ENCODE data around the gene KRT82. TPM values are rescaled to one million over a fixed set of nuclear protein-coding genes. Genes with fewer than 3 reads are reported as not detected.

Gene KRT82
- polyA plus RNA-seq, 1 of the 3 experiments (the other 2 are of a cell fraction): not detected

- Histone ChIP-seq H3F3A (replicated peaks; ENCODE audit: insufficient read depth) (no peaks in the 10 kb centered on the region), H3K9me3 (no peaks in the 10 kb centered on the region), H3K4me1 (ENCODE audit: control insufficient read depth in 1 of 2, insufficient read depth in 2 of 2, low read depth in 1 of 2, low read length in 1 of 2) (peaks cover 0 to 9% of the 10 kb centered on the region in 2 experiments; a peak in 1 of 4 replicates), H4K20me1 (ENCODE audit: insufficient read depth) (no peaks in the 10 kb centered on the region), H2AFZ (ENCODE audit: low read depth) (no peak overlapping the region), H3K4me3 (ENCODE audit: low read depth in 2 of 2, low read length in 1 of 2) (no peak overlapping the region), H3K27me3 (ENCODE audit: insufficient read depth) (peaks cover 49% of the 10 kb centered on the region; the same call in 1 of the 2 replicates), H3K79me2 (ENCODE audit: insufficient read depth) (no peaks in the 10 kb centered on the region), H3K9ac (no peak overlapping the region), H3K36me3 (replicated peaks in 1 of 2; ENCODE audit: control insufficient read depth in 1 of 2, insufficient read depth in 2 of 2, low read length in 1 of 2) (no peaks in the 10 kb centered on the region), H3K4me2 (no peak overlapping the region), H3K9me2 (no peaks in the 10 kb centered on the region), H3K27ac (ENCODE audit: low read depth in 2 of 2, low read length in 1 of 2) (no peak overlapping the region)
- ChIA-PET CTCF (interaction anchor here (1.3 kb wide), 1 partner anchor 60 kb away, joined by 3 read pairs; no protein-coding TSS in a partner anchor), POLR2A (no interaction called here)
- DNase-seq: no peak
- 27% methylated on average over 6 of the region's 6 CpGs for WGBS (ENCODE audit: low lambda C conversion rate)
- TF ChIP-seq MEF2A (IDR thresholded peaks at IDR 0.05; ENCODE audit: borderline replicate concordance, low read depth) (no peak), FOSL2 (IDR thresholded peaks at IDR 0.05; ENCODE audit: borderline replicate concordance, low read depth) (no peak)
Observed at GRCh38 chr12:52432559-52433207, 26.5 kb upstream of the KRT82 start.

GRCh38 chr12:52428121-52428520 lies 22.0 kb upstream of the KRT82 start:
- H3K9me2 ChIP-seq: no peaks in the 10 kb centered on the region
- H2AFZ ChIP-seq (ENCODE audit: low read depth): no peak overlapping the region
- CTCF ChIA-PET: interaction anchor here (0.9 to 1.4 kb wide), 4 partner anchors 12 to 77 kb away, joined by 3 read pairs; no protein-coding TSS in a partner anchor
- no peak overlapping the region for H3K9ac ChIP-seq
- no peak overlapping the region for H3K4me2 ChIP-seq
- H3K79me2 ChIP-seq (ENCODE audit: insufficient read depth): no peaks in the 10 kb centered on the region
- H3F3A ChIP-seq (replicated peaks; ENCODE audit: insufficient read depth): no peaks in the 10 kb centered on the region
- POLR2A ChIA-PET: no interaction called here
- no peaks in the 10 kb centered on the region for H3K4me1 ChIP-seq (ENCODE audit: control insufficient read depth in 1 of 2, insufficient read depth in 2 of 2, low read depth in 1 of 2, low read length in 1 of 2)
- H3K36me3 ChIP-seq (replicated peaks in 1 of 2; ENCODE audit: control insufficient read depth in 1 of 2, insufficient read depth in 2 of 2, low read length in 1 of 2): no peaks in the 10 kb centered on the region
- DNase-seq: no peak
- no peak overlapping the region for H3K4me3 ChIP-seq (ENCODE audit: low read depth in 2 of 2, low read length in 1 of 2)
- no peaks in the 10 kb centered on the region for H4K20me1 ChIP-seq (ENCODE audit: insufficient read depth)
- TF ChIP-seq TEAD4 (IDR thresholded peaks at IDR 0.05; ENCODE audit: borderline replicate concordance, insufficient read depth) (no peak), GABPA (IDR thresholded peaks at IDR 0.05; ENCODE audit: low read depth) (no peak), JUND (IDR thresholded peaks at IDR 0.05) (no peak), POLR2AphosphoS5 (IDR thresholded peaks at IDR 0.05; ENCODE audit: low read depth, low read length) (no peak), RFX5 (IDR thresholded peaks at IDR 0.05; ENCODE audit: low read length) (no peak), SIN3A (IDR thresholded peaks at IDR 0.05; ENCODE audit: borderline replicate concordance, low read depth, low read length) (no peak), MXI1 (IDR thresholded peaks at IDR 0.05; ENCODE audit: low read depth, low read length) (no peak), MEF2A (IDR thresholded peaks at IDR 0.05; ENCODE audit: borderline replicate concordance, low read depth) (no peak), FOXM1 (IDR thresholded peaks at IDR 0.05; ENCODE audit: low read depth) (no peak), RAD21 (IDR thresholded peaks at IDR 0.05; ENCODE audit: low read length) (no peak), IRF3 (IDR thresholded peaks at IDR 0.05; ENCODE audit: low read depth, low read length) (no peak), RXRA (IDR thresholded peaks at IDR 0.05; ENCODE audit: borderline replicate concordance, low read depth) (no peak), FOSL2 (IDR thresholded peaks at IDR 0.05; ENCODE audit: borderline replicate concordance, low read depth) (no peak), GATA2 (CRISPR knock-in tag; IDR thresholded peaks at IDR 0.05) (no peak), FOXJ3 (CRISPR knock-in tag; IDR thresholded peaks at IDR 0.05) (no peak), USF1 (IDR thresholded peaks at IDR 0.05; ENCODE audit: borderline replicate concordance, low read depth) (no peak), MAX (IDR thresholded peaks at IDR 0.05; ENCODE audit: low read depth) (no peak), YY1 (IDR thresholded peaks at IDR 0.05; ENCODE audit: low read depth) (no peak), ZBTB33 (IDR thresholded peaks at IDR 0.05; ENCODE audit: borderline replicate concordance, low read depth) (no peak), SMC3 (IDR thresholded peaks at IDR 0.05; ENCODE audit: low read depth, low read length) (no peak)
- no peaks in the 10 kb centered on the region for H3K9me3 ChIP-seq
- no peak overlapping the region for H3K27ac ChIP-seq (ENCODE audit: low read depth in 2 of 2, low read length in 1 of 2)
- peaks cover 56% of the 10 kb centered on the region; the same call in 1 of the 2 replicates for H3K27me3 ChIP-seq (ENCODE audit: insufficient read depth)
- 25% methylated on average over 4 of the region's 10 CpGs for WGBS (ENCODE audit: low lambda C conversion rate)

Measured in SK-N-SH (cell line).